GM19193 (cell line): ENCODE results near the gene IL6ST.

Experiments
- POLR2A ChIP-seq: IDR thresholded peaks from 4 replicates; pipeline ENCODE4 v1.6.1; 2011; ENCODE audit not compliant: insufficient read depth, insufficient read length; ENCODE audit errors: extremely low read depth

Gene IL6ST

GRCh38 chr5:55994495-55994997 is at the start of gene IL6ST:
Gene IL6ST, minus strand, starts transcription at chr5:55994963. Its CDS starts 18,685 bp downstream, at chr5:55976278.
- peak; percentile 81 for TF ChIP-seq POLR2A

- no peak for TF ChIP-seq POLR2A
Observed at GRCh38 chr5:56039985-56040384, 45.2 kb upstream of the IL6ST start.

DNA sequence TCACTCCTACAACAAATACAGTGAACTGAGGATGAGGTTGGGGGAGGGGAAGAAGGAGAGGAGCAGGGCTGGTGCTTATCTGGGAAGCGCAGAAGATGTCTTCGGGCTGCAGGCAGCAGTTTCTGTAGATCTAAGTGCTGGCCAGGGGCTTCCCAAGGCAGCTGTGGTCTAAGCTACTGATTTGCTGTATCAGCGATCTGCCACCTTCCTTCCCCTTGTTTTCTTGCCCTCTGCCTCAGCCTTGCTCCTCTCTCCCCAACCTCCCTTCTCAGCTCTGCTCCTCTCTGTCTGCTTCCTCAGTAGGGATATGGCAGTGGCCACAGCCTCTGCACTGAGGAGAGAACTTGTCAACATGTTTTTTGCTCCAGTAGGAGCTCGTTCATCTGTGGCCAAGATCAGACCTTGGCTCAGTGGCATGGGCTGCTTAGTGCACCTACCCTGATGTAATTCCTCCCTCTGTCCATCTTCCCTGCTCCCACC is 42.8 kb upstream of the IL6ST start:
- no peak for TF ChIP-seq POLR2A

GRCh38 chr5:56029457-56029856 is 34.7 kb upstream of the IL6ST start:
- TF ChIP-seq POLR2A, result no peak

DNA sequence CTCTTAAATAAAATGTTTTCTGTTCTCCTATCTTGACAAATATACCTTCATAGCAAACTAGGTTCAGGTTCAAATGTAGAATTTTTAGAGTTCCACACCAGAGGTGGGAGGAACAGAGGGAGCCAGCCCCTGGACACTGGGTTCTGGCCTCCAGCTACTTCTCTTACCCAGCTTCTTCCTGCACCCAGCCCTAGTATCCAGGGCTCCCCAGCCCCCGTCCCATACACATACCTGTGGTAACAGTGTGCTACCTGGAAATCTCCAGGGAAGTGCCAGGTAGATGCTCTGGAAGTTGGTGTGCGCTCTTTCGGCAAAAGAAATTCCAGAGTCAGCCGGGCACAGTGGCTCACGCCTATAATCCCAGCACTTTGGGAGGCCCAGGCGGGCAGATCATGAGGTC is 33.9 kb upstream of the IL6ST start:
- TF ChIP-seq POLR2A, result no peak

GRCh38 chr5:56026863-56027300 is 32.1 kb upstream of the IL6ST start:
- no peak for TF ChIP-seq POLR2A

GRCh38 chr5:56025151-56025885 is 30.6 kb upstream of the IL6ST start:
- TF ChIP-seq POLR2A, result no peak

GRCh38 chr5:56024810-56025150 is 30.0 kb upstream of the IL6ST start:
- no peak for TF ChIP-seq POLR2A

- no peak for TF ChIP-seq POLR2A
Observed at GRCh38 chr5:56023296-56023695, 28.5 kb upstream of the IL6ST start.

GRCh38 chr5:56019306-56020272 is 24.8 kb upstream of the IL6ST start:
- TF ChIP-seq POLR2A, result no peak

DNA sequence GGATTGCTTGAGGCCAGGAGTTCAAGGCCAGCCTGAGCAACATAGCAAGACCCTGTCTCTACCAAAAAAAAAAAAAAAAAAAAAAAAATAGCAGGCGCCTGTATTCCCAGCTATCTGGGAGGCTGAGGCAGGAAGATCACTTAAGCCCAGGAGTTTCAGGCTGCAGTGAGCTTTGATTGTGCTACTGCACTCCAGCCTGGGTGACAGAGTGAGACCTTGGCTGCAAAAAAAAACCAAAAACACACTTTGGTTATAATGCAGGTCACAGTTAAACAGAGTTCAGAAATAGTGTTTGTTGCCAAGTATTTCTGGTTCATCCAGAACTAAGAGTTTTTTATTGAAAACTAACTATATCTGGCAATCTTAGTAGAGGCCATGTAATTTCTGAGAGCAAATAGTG is 24.1 kb upstream of the IL6ST start:
- TF ChIP-seq POLR2A, result no peak

GRCh38 chr5:56012281-56012963 is 17.7 kb upstream of the IL6ST start:
- no peak for TF ChIP-seq POLR2A

DNA sequence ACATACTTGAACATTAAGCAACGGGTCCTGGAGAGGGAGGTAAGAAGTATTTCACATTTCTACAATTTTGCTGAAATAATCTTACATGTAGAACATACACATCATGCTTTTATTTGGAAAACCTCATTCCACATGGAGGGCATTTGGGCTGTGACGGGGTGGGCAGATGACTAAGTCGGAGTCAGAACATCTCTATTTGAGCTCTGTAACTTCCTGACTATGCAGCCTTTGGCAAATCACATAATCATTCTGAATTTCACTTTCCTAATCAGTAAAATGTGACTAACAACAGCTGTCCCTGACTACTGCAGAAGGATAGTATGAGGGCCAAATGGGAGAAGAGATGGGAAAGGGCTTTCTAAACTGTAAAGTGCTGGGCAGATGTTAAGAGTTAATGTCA is 17.1 kb upstream of the IL6ST start:
- no peak for TF ChIP-seq POLR2A

- no peak for TF ChIP-seq POLR2A
Observed at GRCh38 chr5:56010431-56010830, 15.7 kb upstream of the IL6ST start.

DNA sequence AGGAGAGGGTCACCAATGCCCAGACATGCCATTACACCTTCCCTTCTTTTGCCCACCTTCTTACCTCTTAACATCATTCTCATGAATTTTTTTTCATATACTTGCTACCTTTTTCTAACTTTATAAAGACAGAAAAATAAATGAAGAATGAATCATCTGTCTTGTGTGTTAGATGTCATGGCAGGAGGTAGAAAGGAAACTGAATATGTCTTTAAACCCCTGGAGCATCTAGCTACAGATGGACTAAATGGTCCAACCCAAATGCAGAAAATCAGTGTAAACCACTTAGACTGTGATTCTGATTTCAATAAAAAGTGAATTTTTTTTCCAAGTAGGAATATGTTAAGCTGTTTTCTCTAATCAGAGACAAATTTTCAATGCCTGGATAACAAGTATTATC is 11.8 kb upstream of the IL6ST start:
- no peak for TF ChIP-seq POLR2A
